Measurements from ENCODE around the gene ADAM12. TPM values are rescaled to one million over a fixed set of nuclear protein-coding genes. Genes with fewer than 3 reads are reported as not detected.

Gene ADAM12
- total RNA-seq, 1 experiment from 2014 or later = 0.24 TPM

DNA sequence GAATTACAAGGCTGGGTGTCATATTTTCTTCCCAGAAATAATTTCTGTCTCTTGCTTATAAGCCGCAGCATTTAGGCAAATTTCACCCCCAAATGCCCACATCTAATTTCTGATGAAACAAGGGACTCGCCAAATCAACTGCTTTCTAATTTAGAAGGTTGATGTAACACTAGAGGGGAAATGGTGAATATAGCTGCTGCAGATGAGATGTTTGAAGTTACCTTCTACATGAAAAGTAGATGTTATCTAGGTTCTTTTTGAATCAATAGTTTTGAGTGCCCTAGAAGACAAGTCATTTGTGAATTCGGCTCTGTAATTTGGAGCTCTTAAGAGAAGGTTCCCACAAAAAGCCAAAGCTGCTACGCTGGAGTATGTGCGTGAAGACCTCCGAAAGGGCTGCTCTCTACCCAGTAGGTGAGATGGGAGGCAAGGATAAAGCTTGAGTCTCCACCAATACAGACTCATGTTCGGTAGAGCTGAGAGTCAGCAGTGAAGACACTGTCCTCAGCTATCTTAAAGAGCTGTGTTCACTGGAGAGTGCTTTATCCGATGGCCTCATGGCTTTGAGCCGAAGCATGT lies 392.5 kb downstream of the ADAM12 start:
- Histone ChIP-seq H3T11ph (ENCODE audit: low read length) (no peak overlapping the region), H3K27ac (ENCODE audit: insufficient read length, low read depth, low read length) (no peak overlapping the region), H2AK5ac (ENCODE audit: insufficient read length, low read length) (no peak overlapping the region), H3K14ac (ENCODE audit: insufficient read depth, low read length) (no peak overlapping the region), H3K9ac (ENCODE audit: extremely low read depth, insufficient read length, low read length) (no peak overlapping the region), H4K8ac (replicated peaks; ENCODE audit: insufficient read length, low read depth, low read length) (no peak overlapping the region), H4K5ac (ENCODE audit: insufficient read length, low read depth, low read length) (no peak overlapping the region), H3K23ac (ENCODE audit: insufficient read length, low read depth, low read length) (no peak overlapping the region), H4K20me1 (ENCODE audit: control insufficient read depth, insufficient read depth, insufficient read length) (no peaks in the 10 kb centered on the region), H3K27me3 (ENCODE audit: insufficient read depth, low read length) (no peaks in the 10 kb centered on the region), H4K91ac (ENCODE audit: insufficient read length, low read depth, low read length) (no peak overlapping the region), H2AFZ (ENCODE audit: low read length) (no peak overlapping the region), H3K56ac (ENCODE audit: insufficient read length, low read depth, low read length) (no peak overlapping the region), H3K4me1 (ENCODE audit: insufficient read depth, low read length) (no peaks in the 10 kb centered on the region), H3K79me1 (ENCODE audit: insufficient read depth, low read depth, low read length, poor library complexity, severe bottlenecking) (no peaks in the 10 kb centered on the region), H2BK20ac (ENCODE audit: low read depth, low read length, poor library complexity, severe bottlenecking) (no peak overlapping the region), H3K4me2 (ENCODE audit: insufficient read depth, insufficient read length, low read length) (no peak overlapping the region), H2BK120ac (ENCODE audit: low read depth, low read length, poor library complexity, severe bottlenecking) (no peak overlapping the region), H3K4ac (ENCODE audit: low read depth, low read length) (no peak overlapping the region), H3K9me3 (ENCODE audit: control insufficient read depth, low read depth, low read length) (no peaks in the 10 kb centered on the region), H3K23me2 (ENCODE audit: insufficient read length, low read depth, low read length, poor library complexity, severe bottlenecking) (no peaks in the 10 kb centered on the region), H2BK15ac (ENCODE audit: low read depth, low read length) (no peak overlapping the region), H3K18ac (ENCODE audit: insufficient read length, low read depth, low read length) (no peak overlapping the region), H2BK12ac (ENCODE audit: insufficient read length, low read depth, low read length) (no peak overlapping the region), H3K79me2 (ENCODE audit: insufficient read depth, low read length) (no peaks in the 10 kb centered on the region), H2BK5ac (ENCODE audit: insufficient read length, low read length) (no peak overlapping the region)
- WGBS (ENCODE audit: extremely low coverage, insufficient read length, low lambda C conversion rate) = no CpG with 5 or more reads among the region's 9 CpGs
- Mint-ChIP-seq H3K27me3 (ENCODE audit: low read depth) (no peaks in the 10 kb centered on the region), H3K36me3 (ENCODE audit: insufficient read depth in 1 of 3, low read depth in 3 of 3) (peaks cover 0 to 4% (median 3%) of the 10 kb centered on the region in 3 experiments; a peak in 3 of 7 replicates), H3K4me3 (no peak overlapping the region), H3K4me1 (peaks cover 2 to 8% of the 10 kb centered on the region in 2 experiments; a peak in 3 of 4 replicates), H3K27ac (no peak overlapping the region), H3K9me3 (peaks cover 4% of the 10 kb centered on the region in 2 experiments; a peak in 2 of 5 replicates)
- DNase-seq = no peak
- TF ChIP-seq, protein P1, sequence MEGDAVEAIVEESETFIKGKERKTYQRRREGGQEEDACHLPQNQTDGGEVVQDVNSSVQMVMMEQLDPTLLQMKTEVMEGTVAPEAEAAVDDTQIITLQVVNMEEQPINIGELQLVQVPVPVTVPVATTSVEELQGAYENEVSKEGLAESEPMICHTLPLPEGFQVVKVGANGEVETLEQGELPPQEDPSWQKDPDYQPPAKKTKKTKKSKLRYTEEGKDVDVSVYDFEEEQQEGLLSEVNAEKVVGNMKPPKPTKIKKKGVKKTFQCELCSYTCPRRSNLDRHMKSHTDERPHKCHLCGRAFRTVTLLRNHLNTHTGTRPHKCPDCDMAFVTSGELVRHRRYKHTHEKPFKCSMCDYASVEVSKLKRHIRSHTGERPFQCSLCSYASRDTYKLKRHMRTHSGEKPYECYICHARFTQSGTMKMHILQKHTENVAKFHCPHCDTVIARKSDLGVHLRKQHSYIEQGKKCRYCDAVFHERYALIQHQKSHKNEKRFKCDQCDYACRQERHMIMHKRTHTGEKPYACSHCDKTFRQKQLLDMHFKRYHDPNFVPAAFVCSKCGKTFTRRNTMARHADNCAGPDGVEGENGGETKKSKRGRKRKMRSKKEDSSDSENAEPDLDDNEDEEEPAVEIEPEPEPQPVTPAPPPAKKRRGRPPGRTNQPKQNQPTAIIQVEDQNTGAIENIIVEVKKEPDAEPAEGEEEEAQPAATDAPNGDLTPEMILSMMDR (conservative IDR thresholded peaks at IDR 0.05) = no peak

Measured in H9 (cell line).